GM12892 (cell line): Measurements from ENCODE around the gene TPRG1.

Source experiments
- POLR2A ChIP-seq: IDR thresholded peaks from 2 replicates; pipeline ENCODE4 v1.6.1; 2011; ENCODE audit warnings: low read depth, low read length, control low read depth
- POLR2AphosphoS5 ChIP-seq: IDR thresholded peaks from 2 replicates; pipeline ENCODE4 v1.6.1; 2011; ENCODE audit warnings: low read depth, low read length, control low read depth
- TAF1 ChIP-seq: IDR thresholded peaks from 2 replicates; pipeline ENCODE4 v1.6.1; 2011; ENCODE audit warnings: low read depth, mild to moderate bottlenecking, control low read depth, low read length, borderline replicate concordance

- TF ChIP-seq TAF1 = no peak
- peak; percentile 21; the same call in 1 of the 2 replicates for TF ChIP-seq POLR2A
- TF ChIP-seq POLR2AphosphoS5 = no peak
Observed at GRCh38 chr3:189276444-189277219, 104.9 kb downstream of the TPRG1 start.
